Measurements from ENCODE around the gene RGS6.

RGS6 gene

DNA sequence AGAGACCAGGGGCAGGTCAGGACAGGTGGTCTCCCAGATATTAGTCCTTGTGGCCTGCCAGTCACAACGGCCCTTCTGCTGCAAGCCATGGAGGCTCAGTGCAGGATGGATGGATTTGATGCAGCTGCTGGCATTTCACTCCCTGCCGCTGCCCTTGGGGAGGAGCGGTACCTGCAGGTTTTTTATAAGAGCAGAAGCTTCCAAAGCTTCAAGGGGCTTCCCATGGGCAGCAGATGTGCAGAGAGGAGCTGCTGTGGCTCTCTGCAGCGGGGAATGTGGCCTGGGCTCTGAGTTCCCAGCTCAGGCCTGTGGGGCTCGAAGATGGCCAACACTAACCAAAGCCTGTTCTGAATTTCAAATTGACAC lies 582.4 kb downstream of the RGS6 start:
- H3K4me3 ChIP-seq (replicated peaks in 1 of 2; ENCODE audit: low read depth in 2 of 2, low read length in 2 of 2), result no peak overlapping the region
- TF ChIP-seq, protein P1, sequence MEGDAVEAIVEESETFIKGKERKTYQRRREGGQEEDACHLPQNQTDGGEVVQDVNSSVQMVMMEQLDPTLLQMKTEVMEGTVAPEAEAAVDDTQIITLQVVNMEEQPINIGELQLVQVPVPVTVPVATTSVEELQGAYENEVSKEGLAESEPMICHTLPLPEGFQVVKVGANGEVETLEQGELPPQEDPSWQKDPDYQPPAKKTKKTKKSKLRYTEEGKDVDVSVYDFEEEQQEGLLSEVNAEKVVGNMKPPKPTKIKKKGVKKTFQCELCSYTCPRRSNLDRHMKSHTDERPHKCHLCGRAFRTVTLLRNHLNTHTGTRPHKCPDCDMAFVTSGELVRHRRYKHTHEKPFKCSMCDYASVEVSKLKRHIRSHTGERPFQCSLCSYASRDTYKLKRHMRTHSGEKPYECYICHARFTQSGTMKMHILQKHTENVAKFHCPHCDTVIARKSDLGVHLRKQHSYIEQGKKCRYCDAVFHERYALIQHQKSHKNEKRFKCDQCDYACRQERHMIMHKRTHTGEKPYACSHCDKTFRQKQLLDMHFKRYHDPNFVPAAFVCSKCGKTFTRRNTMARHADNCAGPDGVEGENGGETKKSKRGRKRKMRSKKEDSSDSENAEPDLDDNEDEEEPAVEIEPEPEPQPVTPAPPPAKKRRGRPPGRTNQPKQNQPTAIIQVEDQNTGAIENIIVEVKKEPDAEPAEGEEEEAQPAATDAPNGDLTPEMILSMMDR (IDR thresholded peaks at IDR 0.05; ENCODE audit: low read depth, low read length), result no peak
- no peak for DNase-seq (ENCODE audit: low read depth in 2 of 2)

DNA sequence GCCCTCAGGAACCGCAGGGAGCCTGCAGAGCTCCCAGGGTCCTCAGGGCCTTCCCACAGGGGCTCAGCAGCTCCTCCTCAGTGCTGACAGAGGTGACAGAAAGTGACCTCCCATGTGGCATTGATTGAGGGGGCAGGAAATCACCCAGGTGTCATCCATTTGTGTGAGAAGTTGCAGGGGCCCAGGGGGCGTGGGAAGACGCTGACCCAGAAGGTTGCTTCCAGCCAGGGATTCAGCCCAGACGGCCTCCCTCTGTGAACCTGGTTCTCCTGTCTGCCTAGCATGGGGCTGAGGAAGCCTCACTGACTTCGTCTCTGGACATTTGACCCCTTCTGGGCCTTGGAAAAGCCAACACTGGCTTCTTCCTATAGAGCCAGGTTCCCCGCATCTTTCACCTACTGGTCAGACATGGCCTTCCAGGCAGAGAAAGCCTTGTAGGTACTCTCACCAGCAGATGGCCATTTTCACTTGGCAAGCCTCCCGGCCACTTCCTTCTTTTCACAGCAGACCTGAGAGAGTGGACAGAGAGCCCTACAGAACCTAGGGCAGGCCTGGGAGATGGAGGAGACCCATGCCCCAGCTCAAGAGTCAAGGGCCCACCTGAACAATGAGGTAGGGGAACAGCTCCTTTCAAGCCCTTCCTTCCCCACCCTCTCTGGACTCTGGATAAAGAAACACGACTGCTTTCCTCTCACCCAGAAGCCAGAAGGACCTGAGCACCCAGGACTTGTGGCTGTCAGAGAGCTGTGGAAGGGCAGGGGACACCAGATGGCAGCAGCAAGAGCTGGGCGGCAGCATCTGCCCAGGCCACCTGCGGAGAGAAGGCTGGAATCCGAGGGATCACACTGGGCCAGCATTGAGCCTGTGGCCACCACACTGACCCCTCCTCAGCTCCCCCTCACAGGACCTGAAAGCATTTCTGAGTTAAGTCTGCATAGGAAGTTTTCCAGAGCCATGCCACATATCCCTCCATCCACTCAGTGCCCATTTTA lies 583.8 kb downstream of the RGS6 start:
- peak; percentile 57 to 58 for DNase-seq (ENCODE audit: low read depth in 2 of 2)
- no peak overlapping the region for H3K4me3 ChIP-seq (replicated peaks in 1 of 2; ENCODE audit: low read depth in 2 of 2, low read length in 2 of 2)
- TF ChIP-seq, protein P1 (IDR thresholded peaks at IDR 0.05; ENCODE audit: low read depth, low read length), result peak; percentile 35

DNA sequence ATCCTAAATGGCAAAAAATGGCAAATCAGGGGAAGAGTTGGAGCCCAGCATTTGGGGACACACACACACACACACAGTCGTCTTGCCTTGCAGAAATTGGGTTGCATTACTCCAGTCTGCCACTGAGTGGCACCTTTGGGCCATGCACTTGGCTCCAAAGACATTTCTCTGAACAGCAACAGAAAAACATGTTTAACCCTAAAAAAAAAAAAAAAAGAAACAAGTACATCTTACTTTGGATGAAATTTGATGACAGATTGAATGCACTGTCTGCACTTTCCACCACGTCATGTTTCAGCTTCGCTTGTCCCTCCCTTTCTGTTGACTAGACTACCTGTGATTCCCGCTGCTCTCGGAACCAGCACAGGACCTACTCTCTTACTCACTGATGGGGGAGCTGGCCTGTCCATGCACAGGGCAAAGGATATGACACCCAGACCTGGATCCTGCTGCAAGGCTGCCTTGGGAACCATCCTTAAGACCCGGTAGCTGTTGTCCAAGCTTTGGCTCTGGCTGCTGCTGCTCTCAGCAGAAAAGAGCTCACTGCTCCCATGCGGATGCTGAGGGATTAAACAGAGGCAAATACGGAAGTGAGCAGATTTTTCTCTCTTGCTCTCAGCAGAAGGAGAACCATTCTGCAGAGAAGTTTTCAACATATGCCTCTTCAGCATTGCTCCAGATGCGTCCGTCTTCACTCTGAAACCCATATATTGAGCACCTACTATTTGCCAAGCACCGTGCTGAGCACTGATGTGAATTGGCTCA lies 584.9 kb downstream of the RGS6 start:
- H3K4me3 ChIP-seq (replicated peaks in 1 of 2; ENCODE audit: low read depth in 2 of 2, low read length in 2 of 2), result no peak overlapping the region
- DNase-seq (ENCODE audit: low read depth in 2 of 2), result peak; percentile 91 to 92
- TF ChIP-seq, protein P1 (IDR thresholded peaks at IDR 0.05; ENCODE audit: low read depth, low read length), result peak; percentile 94

DNA sequence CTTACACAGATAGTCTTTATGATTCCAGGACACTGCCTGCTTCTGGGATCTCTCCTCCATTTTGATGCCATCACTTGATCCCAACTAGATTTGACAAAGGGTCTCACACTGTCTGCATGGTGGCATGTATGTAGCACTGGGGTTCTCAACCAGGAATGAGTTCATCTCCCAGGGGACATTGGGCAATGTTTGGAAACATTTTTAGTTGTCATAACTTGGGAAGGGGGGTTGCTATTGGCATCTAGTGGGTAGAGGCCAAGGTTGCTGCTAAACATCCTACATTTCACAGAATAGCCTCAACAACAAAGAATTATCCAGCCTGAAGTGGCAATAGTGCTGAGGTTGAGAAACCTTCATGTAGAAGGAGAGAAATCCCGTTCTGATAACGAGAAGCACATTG lies 585.5 kb downstream of the RGS6 start:
- no peak overlapping the region for H3K4me3 ChIP-seq (replicated peaks in 1 of 2; ENCODE audit: low read depth in 2 of 2, low read length in 2 of 2)
- TF ChIP-seq, protein P1 (IDR thresholded peaks at IDR 0.05; ENCODE audit: low read depth, low read length), result no peak
- peak in 1 of 2 donors; percentile 35 for DNase-seq (ENCODE audit: low read depth in 2 of 2)

DNA sequence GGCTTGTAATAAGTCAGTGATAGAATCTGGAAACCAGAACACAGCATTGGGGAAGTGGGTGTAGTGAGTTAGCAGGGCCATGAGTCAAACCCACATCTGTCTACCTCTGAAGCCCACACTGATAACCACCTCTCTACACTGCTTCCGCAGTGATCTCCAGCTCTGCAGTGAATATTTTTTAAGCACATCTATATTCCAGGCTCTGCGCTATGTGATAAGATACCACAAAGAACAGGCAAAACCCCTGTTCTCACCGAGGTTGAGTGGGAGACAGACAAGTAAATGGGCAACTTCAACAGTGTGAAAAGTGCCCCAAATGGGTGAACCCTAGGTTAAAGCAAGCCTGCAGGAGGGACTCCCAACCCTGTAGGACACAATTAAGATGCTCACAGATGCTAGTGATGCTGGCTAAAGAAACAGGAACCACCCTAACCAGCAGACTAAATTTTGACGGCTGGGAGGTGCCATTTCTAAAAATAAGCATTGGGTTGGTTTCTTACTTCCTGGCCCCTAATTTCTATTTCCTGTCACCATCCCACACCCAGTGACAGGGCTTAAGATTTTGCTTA lies 586.7 kb downstream of the RGS6 start:
- no peak overlapping the region for H3K4me3 ChIP-seq (replicated peaks in 1 of 2; ENCODE audit: low read depth in 2 of 2, low read length in 2 of 2)
- peak in 1 of 2 donors; percentile 13 for DNase-seq (ENCODE audit: low read depth in 2 of 2)
- TF ChIP-seq, protein P1 (IDR thresholded peaks at IDR 0.05; ENCODE audit: low read depth, low read length), result no peak

DNA sequence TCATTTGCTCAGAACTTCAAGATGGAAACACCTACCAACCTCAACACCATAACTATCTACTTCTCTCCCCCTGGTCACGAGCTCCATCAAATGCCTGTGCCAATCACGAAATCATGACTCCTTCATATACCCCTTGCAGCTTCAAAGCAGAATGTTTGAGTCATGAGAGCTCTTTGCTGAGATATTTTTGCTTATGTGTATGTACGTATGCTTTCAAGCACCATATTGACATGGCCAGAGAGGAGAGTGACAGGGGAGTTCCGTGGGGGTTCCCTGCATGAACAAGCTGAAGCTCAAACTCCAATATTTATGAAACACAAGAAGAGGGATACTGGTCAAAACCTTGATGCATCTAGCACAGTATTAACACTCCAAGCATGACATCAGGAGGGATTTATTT lies 587.3 kb downstream of the RGS6 start:
- DNase-seq (ENCODE audit: low read depth in 2 of 2), result no peak
- no peak overlapping the region for H3K4me3 ChIP-seq (replicated peaks in 1 of 2; ENCODE audit: low read depth in 2 of 2, low read length in 2 of 2)
- TF ChIP-seq, protein P1 (IDR thresholded peaks at IDR 0.05; ENCODE audit: low read depth, low read length), result no peak
